Tongue (tissue), 2 donors: ENCODE data around the gene PRR5L. TPM values are rescaled to one million over a fixed set of nuclear protein-coding genes. Genes with fewer than 3 reads are reported as not detected.
A peak's percentile ranks its signal among the peaks of the same experiment; 100 is the strongest.
"Not testable (repeated sequence)": the region's sequence is repeated elsewhere in the genome, so short reads cannot be mapped to it uniquely, and the experiment has no call there.

Experiments
- DNase-seq: peaks from one replicate; pipeline ENCODE4 v3.0.0-alpha.2; 2015
- total RNA-seq: library from RNA; depleted of rRNA; stranded (reverse); fragments of >200 nt; gene quantifications from one replicate; pipeline ENCODE4 v1.2.3, GENCODE V29; 2014

PRR5L gene
- total RNA-seq, 1 donor from 2014 or later: 14.1 TPM

DNA sequence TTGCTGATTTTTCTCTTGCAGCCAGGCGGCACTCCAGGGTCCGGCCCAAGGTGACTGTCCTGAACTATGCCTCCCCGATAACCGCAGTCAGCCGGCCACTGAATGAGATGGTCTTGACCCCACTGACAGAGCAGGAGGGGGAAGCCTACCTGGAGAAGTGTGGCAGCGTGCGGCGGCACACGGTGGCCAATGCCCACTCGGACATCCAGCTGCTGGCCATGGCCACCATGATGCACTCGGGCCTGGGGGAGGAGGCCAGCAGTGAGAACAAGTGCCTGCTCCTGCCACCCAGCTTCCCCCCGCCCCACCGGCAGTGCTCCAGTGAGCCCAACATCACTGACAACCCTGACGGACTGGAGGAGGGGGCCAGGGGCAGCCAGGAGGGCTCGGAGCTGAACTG is 166.2 kb downstream of the PRR5L start:
- no peak for DNase-seq

GRCh38 chr11:36463781-36464180 is 167.7 kb downstream of the PRR5L start:
- DNase-seq: no peak

DNA sequence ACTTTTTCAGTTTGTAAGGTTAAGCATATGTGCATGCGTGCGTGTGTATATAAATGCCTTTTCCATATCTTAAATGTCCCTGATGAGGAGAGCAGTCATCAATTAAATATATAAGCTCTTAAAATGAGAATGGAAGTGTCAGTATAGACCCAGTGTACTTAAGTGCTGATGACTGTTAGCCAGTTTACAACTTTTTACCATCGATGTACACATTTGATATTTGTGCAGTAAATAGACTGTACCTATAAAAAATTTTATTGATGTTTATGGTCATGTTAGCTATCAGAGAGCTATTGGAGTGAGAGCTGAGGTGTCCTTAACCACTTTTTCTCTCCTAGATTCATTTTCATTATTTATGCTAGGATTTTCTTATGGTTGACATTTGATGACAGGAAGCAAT is 168.6 kb downstream of the PRR5L start:
- no peak for DNase-seq

DNA sequence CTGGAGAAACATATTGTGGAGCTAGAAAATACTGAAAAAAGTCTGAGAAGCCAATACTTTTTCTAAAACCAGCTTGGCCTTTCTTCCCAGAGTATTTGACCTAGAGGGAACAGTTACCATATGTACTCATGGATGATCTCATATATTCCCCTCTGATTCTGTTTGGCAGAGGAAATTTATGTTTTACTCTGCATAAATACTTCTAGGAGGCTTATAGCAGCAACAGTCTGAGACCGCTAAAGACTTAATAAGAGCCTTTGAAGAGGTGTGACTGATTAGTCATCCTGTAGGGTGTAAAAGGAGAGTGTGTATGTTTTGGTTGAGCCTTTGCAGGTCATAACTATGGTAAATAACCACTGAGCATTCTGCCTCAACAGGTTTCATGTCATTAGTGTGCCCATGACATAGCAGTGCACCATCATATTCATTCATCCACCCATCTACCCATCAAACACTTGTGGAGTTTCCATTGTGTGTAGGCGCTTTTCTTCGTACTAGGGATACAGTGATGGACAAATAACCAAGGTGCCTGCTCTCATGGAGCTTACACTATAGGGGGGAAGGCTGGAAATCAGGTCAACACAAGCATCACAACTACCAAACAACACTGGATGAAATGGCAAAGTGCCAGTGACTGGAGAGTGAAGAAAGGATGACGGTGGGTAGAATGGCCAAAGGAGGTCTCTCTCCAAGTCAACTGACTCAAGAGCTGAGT is 169.5 kb downstream of the PRR5L start:
- peak; percentile 39 for DNase-seq

DNA sequence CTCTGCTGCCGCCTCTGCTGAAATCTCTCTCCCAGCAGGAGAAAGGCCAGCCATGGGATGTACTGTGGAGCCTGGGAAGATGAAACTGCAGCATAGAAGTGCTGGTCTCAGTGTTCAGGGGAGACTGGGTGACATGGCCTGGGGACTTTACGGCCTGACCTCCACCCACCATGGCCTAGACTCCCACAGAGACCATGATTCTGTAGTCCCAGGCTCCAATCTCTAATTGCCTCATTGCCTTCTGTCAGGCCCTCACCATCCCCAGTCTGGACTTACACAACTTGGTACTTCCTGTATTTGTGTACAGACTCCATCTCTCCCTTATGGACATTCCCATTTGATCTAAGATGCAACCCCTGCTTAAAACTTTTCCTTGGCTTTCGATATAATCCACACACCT is 170.9 kb downstream of the PRR5L start:
- no peak for DNase-seq

DNA sequence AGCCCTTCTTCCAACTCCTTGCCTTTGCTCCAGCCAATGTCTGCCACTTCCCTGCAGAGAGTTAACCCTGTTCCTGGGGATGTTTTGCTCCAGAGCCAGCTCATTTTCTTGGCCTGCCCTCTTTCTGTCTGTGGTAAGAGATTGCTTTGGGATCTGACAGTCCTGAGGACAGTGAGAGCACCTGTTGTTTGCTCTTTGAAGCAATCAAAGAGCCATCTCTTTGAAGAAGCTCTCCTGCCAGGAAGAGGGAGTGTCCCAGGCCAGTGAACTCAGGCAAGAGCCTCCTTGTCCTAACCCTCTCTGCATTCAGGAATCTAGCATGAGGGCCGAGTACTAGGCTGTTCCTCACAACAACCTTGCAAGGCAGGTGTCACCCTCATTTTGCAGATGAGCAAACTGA is 171.8 kb downstream of the PRR5L start:
- peak; percentile 24 for DNase-seq

GRCh38 chr11:36469063-36469462 is 173.0 kb downstream of the PRR5L start:
- DNase-seq: peak; percentile 18

- DNase-seq: peak; percentile 15
Measured at GRCh38 chr11:36469881-36470802, 174.1 kb downstream of the PRR5L start.

DNA sequence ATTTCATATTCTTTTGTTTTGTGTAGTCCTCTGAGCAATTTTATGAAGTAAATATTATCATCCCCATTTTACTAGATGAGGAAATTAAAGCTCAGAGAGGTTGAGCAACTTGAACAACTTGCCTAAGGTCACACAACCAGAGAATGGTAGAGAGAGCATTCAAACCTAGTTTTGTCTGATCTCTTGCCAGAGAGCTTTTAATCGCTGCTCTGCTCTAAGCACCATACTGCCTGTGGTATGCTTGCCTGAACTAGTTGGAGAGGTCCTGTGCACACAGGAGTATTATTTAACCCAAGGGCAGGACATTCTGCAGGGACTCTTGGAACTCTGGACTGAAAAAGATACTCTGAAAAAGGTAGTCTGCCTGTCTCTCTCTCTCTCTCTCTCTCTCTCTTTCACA is 175.5 kb downstream of the PRR5L start:
- no peak for DNase-seq

DNA sequence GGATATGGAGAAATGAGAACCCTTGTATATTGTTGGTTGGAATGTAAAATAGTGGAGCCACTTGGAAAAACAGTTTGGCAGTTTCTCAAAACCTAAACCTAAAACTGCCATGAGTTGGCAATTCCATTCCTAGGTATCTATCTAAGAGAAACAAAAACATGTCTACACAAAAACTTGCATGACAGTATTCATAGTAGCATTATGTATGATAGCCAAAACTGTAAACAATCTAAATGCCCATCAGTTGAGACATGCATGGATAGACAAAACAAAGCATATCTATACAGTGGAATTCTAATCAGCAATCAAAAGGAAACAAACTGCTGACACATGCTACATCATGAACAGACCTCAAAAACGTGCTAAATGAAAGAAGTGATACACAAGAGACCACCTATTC is 179.1 kb downstream of the PRR5L start:
- no peak for DNase-seq

- DNase-seq: peak; percentile 83
Measured at GRCh38 chr11:36478700-36479329, 182.7 kb downstream of the PRR5L start.

- no peak for DNase-seq
Measured at GRCh38 chr11:36480833-36481232, 184.7 kb downstream of the PRR5L start.

DNA sequence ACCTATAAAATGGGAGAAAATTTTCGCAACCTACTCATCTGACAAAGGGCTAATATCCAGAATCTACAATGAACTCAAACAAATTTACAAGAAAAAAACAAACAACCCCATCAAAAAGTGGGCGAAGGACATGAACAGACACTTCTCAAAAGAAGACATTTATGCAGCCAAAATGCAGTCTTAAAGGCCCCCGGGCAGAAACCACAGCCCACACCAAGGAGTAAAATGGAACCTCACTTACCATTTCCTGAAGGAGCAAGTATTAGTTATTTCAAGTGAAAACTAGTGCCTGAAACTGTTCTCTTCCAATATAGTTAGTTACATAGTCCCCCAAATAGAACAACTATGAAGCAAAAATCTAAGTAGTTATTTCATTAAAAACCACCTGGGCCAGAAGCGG is 187.0 kb downstream of the PRR5L start:
- DNase-seq: not testable (repeated sequence)

GRCh38 chr11:36485298-36486002 is 189.4 kb downstream of the PRR5L start:
- DNase-seq: no peak

GRCh38 chr11:36487619-36488018 is 191.5 kb downstream of the PRR5L start:
- DNase-seq: no peak

GRCh38 chr11:36488096-36488495 is 192.0 kb downstream of the PRR5L start:
- no peak for DNase-seq

DNA sequence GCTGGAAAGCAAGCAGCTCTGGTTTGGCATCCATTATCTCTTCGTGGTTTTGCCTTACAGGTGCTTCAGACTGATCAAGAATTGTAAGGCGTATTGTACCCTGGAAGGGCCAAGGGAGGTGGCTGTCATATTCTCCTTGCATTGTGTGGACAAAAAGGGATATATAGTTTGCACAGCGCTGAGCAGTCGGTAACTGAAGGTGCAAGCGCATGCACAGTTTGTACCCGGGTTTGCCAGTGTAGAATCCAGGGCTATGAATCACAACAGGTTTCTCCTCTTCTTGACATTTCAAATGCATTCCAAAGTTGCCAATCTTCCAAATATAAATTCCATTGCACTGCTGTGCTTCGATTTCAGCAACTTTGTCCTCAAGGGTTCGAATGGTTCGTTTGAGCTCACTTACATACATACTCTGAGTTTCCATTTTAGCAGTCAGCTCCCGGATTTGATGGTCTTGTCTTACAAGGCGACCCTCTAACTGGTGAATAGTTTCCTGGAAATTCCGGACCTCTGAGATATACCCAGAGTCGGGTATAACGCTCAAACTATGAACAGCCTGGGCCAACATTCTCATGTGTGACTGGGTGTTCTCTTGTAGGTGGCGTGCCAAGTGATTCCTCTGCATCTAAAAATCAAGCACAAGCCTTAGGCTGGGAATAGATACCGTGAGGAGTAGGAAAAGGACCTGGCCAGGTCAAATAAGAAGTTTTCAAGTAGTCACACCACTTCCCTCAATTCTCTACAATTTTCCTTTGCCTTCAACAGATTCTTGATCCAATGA is 194.1 kb downstream of the PRR5L start:
- DNase-seq: no peak

DNA sequence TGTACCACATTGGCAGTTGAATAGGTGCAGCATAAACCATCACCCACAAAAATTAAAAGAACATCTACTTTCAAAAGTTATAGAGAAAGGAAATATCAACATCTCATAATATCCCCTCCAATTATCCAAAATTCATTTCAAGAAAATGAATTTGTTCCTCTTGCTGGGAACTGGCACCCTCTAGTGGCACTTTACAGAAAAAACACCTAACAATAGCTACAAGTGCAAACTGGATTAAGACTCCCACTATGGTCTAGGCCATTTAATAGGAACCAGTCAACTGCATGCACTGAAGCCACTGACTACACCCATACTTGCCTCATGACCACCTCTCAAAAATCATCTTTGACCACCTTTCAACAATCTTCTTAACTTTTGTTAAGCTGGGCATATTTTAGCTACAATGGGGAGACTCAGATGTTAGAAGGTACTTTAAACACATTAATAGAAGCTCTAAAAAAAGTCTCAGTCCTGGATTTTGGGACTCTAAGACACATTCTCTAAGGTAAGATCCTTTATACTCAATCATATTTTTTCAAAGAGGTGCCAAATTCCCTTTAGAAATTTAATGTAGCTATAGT is 196.7 kb downstream of the PRR5L start:
- DNase-seq: peak; percentile 74

DNA sequence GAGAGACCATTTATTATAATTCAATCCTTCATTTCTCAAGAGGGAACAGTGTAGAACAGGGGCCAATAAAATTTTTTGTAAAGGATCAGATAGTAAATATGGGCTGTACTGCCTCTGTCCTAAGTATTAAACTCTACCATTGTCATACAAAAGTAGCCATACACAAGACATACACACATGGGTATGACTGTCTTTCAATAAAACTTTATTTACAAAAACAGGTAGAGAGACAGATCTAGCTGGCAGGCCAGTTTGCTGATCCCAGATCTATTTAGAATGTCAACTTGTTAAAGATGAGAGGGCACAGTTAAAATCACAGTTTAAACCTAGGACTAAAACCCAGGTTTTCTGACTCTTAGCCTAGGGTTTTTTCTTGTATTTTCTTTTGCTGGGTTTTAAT is 197.2 kb downstream of the PRR5L start:
- no peak for DNase-seq

DNA sequence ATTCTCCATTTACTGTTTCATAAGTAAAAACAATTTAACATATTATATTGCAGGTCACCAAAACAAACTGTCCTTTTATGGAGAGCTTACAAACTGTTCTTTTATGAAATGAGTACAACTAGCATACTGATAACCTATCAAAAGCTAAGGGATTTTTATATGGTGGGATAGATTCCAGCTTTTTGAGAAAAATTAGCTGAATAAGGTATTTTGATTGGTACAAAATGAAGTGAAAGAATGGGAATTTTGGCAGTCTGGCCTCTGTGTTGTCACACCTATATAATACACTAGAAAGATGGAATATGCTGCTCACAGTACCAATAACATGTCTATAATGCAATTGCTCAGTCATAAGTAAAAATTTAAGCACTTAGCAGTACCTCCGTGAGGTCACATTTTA is 202.6 kb downstream of the PRR5L start:
- DNase-seq: no peak

- DNase-seq: no peak
Measured at GRCh38 chr11:36499315-36499714, 203.2 kb downstream of the PRR5L start.
